MM.1S (cell line): ENCODE data around the gene TRAM2.

Experiments used
- EZH2 ChIP-seq: fragments of 300-600 bp; sonication (generic); optimal IDR thresholded peaks from 2 replicates; pipeline ENCODE3; 2017; ENCODE audit warnings: low read depth, mild to moderate bottlenecking, antibody characterized with exemption, low read length, mixed read lengths
- EZH2phosphoT487 ChIP-seq: fragments of 300-600 bp; sonication (generic); IDR thresholded peaks from 2 replicates; pipeline ENCODE4 v1.6.1; 2018; ENCODE audit warnings: antibody characterized with exemption, low read length
- TF ChIP-seq, protein P1 (sequence below): fragments of 300-600 bp; sonication (generic); IDR thresholded peaks from 2 replicates; pipeline ENCODE4 v1.5.1; 2016; ENCODE audit warnings: antibody characterized with exemption, low read length, mixed read lengths

DNA sequence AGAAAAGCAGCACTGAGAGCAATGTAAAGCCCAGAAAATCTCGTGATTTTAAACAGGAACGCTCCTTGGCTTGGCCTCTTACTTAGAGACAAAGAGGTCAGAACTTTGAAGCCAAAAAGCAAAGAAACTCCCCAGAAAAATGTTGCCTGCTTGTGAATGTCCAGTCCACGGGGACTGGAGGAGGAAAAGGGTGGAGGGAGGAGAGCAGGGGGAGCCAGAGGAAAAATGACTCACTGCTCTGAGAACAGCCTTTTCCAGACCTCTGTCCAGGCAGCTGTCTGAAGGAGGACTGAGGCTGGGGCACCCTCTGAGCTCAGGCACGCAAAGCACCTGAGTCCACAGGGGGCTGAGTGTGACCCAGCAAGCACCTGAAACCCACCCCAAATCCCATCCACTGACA lies 64.7 kb downstream of the TRAM2 start:
- TF ChIP-seq, protein P1, sequence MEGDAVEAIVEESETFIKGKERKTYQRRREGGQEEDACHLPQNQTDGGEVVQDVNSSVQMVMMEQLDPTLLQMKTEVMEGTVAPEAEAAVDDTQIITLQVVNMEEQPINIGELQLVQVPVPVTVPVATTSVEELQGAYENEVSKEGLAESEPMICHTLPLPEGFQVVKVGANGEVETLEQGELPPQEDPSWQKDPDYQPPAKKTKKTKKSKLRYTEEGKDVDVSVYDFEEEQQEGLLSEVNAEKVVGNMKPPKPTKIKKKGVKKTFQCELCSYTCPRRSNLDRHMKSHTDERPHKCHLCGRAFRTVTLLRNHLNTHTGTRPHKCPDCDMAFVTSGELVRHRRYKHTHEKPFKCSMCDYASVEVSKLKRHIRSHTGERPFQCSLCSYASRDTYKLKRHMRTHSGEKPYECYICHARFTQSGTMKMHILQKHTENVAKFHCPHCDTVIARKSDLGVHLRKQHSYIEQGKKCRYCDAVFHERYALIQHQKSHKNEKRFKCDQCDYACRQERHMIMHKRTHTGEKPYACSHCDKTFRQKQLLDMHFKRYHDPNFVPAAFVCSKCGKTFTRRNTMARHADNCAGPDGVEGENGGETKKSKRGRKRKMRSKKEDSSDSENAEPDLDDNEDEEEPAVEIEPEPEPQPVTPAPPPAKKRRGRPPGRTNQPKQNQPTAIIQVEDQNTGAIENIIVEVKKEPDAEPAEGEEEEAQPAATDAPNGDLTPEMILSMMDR = no peak
- no peak for TF ChIP-seq EZH2
- no peak for TF ChIP-seq EZH2phosphoT487
